SK-N-MC (cell line): ENCODE data around the gene MALRD1.

ENCODE experiments used
- EZH2 ChIP-seq: fragments of 200-600 bp; sonication (generic); IDR thresholded peaks from one replicate; pipeline ENCODE4 v1.6.1; 2017; ENCODE audit warnings: antibody characterized with exemption
- FOXP2 ChIP-seq: optimal IDR thresholded peaks from 2 replicates; pipeline ENCODE3; 2011; ENCODE audit warnings: mild to moderate bottlenecking, moderate library complexity; ENCODE audit not compliant: insufficient read depth; ENCODE audit errors: extremely low read length, control extremely low read depth
- POLR2AphosphoS5 ChIP-seq: IDR thresholded peaks from 2 replicates; pipeline ENCODE4 v1.6.1; 2012; ENCODE audit warnings: mild to moderate bottlenecking, low read depth, low read length, borderline replicate concordance

DNA sequence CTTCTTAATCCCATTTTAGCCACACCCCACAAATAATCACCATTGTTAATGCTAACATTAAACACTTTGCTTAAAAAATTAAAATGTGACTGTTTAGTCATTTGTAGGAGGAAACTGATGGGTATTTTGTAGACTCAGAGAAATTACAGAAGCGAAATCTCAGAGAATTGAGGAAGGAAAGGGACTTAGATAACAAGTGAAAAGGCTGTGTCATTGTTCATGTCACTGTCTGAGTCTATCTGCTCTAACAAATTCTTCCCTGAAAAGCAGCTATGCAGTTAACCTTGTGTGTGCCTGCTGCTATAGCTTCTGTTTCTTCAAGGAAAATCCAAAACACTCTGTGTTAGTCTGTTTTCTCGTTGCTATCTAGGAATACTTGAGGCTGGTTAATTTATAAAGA lies 726.7 kb downstream of the MALRD1 start:
- TF ChIP-seq EZH2 (no peak), POLR2AphosphoS5 (no peak), FOXP2 (no peak)
